HL-60 (cell line): ENCODE results near the gene TLR2.

Source experiments
- POLR2AphosphoS5 ChIP-seq: IDR thresholded peaks from 2 replicates; pipeline ENCODE4 v1.6.1; 2012; ENCODE audit warnings: low read depth
- SPI1 ChIP-seq: IDR thresholded peaks from 2 replicates; pipeline ENCODE4 v1.6.1; 2012; ENCODE audit warnings: low read depth, mild to moderate bottlenecking, borderline replicate concordance
- TF ChIP-seq, protein P1 (sequence below): IDR thresholded peaks from one replicate; pipeline ENCODE4 v1.5.1; 2011; ENCODE audit warnings: low read length, control low read depth, inconsistent platforms; ENCODE audit not compliant: insufficient read depth
- TF ChIP-seq, protein P2 (sequence below): IDR thresholded peaks from 2 replicates; pipeline ENCODE4 v1.6.1; 2012; ENCODE audit warnings: low read depth; ENCODE audit not compliant: insufficient replicate concordance

DNA sequence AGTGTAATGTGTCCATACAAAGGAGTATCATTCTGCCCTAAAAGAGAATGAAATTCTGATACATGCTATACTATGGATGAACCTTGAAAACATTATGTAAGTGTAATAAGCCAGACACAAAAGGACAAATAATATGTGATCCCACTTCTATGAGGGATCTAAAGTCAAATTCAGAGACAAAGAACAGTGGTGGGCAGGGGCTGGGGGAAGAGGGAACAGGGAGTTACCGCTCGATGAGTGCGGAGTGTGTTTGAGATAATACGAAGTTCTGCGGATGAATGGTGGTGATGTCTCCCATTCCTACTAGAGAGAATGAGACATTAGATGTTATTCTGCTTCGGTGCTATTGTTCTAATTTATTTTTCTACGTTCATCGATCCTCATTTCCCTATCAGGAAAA lies 46.1 kb upstream of the TLR2 start:
- no peak for TF ChIP-seq POLR2AphosphoS5
- TF ChIP-seq, protein P1, sequence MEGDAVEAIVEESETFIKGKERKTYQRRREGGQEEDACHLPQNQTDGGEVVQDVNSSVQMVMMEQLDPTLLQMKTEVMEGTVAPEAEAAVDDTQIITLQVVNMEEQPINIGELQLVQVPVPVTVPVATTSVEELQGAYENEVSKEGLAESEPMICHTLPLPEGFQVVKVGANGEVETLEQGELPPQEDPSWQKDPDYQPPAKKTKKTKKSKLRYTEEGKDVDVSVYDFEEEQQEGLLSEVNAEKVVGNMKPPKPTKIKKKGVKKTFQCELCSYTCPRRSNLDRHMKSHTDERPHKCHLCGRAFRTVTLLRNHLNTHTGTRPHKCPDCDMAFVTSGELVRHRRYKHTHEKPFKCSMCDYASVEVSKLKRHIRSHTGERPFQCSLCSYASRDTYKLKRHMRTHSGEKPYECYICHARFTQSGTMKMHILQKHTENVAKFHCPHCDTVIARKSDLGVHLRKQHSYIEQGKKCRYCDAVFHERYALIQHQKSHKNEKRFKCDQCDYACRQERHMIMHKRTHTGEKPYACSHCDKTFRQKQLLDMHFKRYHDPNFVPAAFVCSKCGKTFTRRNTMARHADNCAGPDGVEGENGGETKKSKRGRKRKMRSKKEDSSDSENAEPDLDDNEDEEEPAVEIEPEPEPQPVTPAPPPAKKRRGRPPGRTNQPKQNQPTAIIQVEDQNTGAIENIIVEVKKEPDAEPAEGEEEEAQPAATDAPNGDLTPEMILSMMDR: no peak
- TF ChIP-seq SPI1: no peak
- TF ChIP-seq, protein P2, sequence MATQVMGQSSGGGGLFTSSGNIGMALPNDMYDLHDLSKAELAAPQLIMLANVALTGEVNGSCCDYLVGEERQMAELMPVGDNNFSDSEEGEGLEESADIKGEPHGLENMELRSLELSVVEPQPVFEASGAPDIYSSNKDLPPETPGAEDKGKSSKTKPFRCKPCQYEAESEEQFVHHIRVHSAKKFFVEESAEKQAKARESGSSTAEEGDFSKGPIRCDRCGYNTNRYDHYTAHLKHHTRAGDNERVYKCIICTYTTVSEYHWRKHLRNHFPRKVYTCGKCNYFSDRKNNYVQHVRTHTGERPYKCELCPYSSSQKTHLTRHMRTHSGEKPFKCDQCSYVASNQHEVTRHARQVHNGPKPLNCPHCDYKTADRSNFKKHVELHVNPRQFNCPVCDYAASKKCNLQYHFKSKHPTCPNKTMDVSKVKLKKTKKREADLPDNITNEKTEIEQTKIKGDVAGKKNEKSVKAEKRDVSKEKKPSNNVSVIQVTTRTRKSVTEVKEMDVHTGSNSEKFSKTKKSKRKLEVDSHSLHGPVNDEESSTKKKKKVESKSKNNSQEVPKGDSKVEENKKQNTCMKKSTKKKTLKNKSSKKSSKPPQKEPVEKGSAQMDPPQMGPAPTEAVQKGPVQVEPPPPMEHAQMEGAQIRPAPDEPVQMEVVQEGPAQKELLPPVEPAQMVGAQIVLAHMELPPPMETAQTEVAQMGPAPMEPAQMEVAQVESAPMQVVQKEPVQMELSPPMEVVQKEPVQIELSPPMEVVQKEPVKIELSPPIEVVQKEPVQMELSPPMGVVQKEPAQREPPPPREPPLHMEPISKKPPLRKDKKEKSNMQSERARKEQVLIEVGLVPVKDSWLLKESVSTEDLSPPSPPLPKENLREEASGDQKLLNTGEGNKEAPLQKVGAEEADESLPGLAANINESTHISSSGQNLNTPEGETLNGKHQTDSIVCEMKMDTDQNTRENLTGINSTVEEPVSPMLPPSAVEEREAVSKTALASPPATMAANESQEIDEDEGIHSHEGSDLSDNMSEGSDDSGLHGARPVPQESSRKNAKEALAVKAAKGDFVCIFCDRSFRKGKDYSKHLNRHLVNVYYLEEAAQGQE: no peak
